Smooth muscle cell (in vitro differentiated cells): ENCODE results near the gene ODR4. TPM values are rescaled to one million over a fixed set of nuclear protein-coding genes. Genes with fewer than 3 reads are reported as not detected.

Experiments
- DNase-seq: peaks from one replicate; lab custom pipeline; 2025; ENCODE audit not compliant: unreplicated experiment; lab: John Stamatoyannopoulos, UW
- H2AFZ ChIP-seq: fragments of 200-600 bp; sonication (generic); 2 replicates; pipeline ENCODE4 v1.6.0; 2016; ENCODE audit warnings: antibody characterized with exemption, low read depth, mild to moderate bottlenecking
- H3F3A ChIP-seq: fragments of 200-600 bp; sonication (generic); 2 replicates; pipeline ENCODE4 v1.6.0; 2017; ENCODE audit warnings: antibody characterized with exemption, low read depth
- H3K27ac ChIP-seq: fragments of 200-600 bp; sonication (generic); 2 replicates; pipeline ENCODE4 v1.5.1; 2016; ENCODE audit warnings: low read depth, mild to moderate bottlenecking
- H3K27me3 ChIP-seq: fragments of 200-600 bp; sonication (generic); 2 replicates; pipeline ENCODE4 v1.6.1; 2016; ENCODE audit warnings: low read depth, mild to moderate bottlenecking
- H3K36me3 ChIP-seq: fragments of 200-600 bp; sonication (generic); 2 replicates; pipeline ENCODE4 v1.5.1; 2016; ENCODE audit warnings: low read depth
- H3K4me1 ChIP-seq: fragments of 200-600 bp; sonication (generic); 2 replicates; pipeline ENCODE4 v1.5.1; 2016; ENCODE audit warnings: low read depth
- H3K4me2 ChIP-seq: fragments of 200-600 bp; sonication (generic); 2 replicates; pipeline ENCODE4 v1.6.0; 2016; ENCODE audit warnings: mild to moderate bottlenecking
- H3K4me3 ChIP-seq: fragments of 200-600 bp; sonication (generic); 2 replicates; pipeline ENCODE4 v1.5.1; 2016; ENCODE audit warnings: mild to moderate bottlenecking
- H3K79me2 ChIP-seq: fragments of 200-600 bp; sonication (generic); 2 replicates; pipeline ENCODE4 v1.6.0; 2016; ENCODE audit warnings: low read depth, mild to moderate bottlenecking
- H3K9ac ChIP-seq: fragments of 200-600 bp; sonication (generic); 2 replicates; pipeline ENCODE4 v1.6.0; 2016; ENCODE audit warnings: low read depth
- H3K9me3 ChIP-seq: fragments of 200-600 bp; sonication (generic); replicated peaks from 2 replicates; pipeline ENCODE4 v1.5.1; 2016; ENCODE audit warnings: low read depth
- H4K20me1 ChIP-seq: fragments of 200-600 bp; sonication (generic); 2 replicates; pipeline ENCODE4 v1.6.0; 2016; ENCODE audit warnings: low read depth
- CTCF ChIP-seq: fragments of 200-600 bp; sonication (generic); IDR thresholded peaks from 2 replicates; pipeline ENCODE4 v1.5.1; 2017; ENCODE audit warnings: borderline replicate concordance, mild to moderate bottlenecking, antibody characterized with exemption; ENCODE audit not compliant: insufficient read depth, poor library complexity, severe bottlenecking
- WGBS: methylation state at CpG from one replicate; pipeline ENCODE4 v1.1.7; 2016; ENCODE audit warnings: low lambda C conversion rate; 5-methylcytosine and 5-hydroxymethylcytosine counted together
- polyA plus RNA-seq: library from polyadenylated mRNA; unstranded; fragments of >200 nt; fragmentation: Nextera tagmentation; extraction: Ambion mirVana; gene quantifications from 2 replicates; pipeline ENCODE4 v1.2.1, GENCODE V29; 2016
- total RNA-seq: library from RNA; depleted of rRNA; stranded (reverse); fragments of >200 nt; gene quantifications from 2 replicates; pipeline ENCODE4 v1.2.3, GENCODE V29; 2014

ODR4 gene
- total and polyA plus RNA-seq, 2 experiments from 2014 or later = 17.5 to 36.9 TPM

GRCh38 chr1:186440584-186440983 is 64.9 kb downstream of the ODR4 start:
- Histone ChIP-seq H3K79me2 (no peaks in the 10 kb centered on the region), H4K20me1 (no peaks in the 10 kb centered on the region), H3K9me3 (no peaks in the 10 kb centered on the region), H3F3A (no peaks in the 10 kb centered on the region), H3K27ac (peak overlapping the region; percentile 78), H3K4me2 (no peak overlapping the region), H2AFZ (no peak overlapping the region), H3K9ac (peak overlapping the region; percentile 34), H3K27me3 (no peaks in the 10 kb centered on the region), H3K4me3 (no peak overlapping the region), H3K4me1 (no peaks in the 10 kb centered on the region), H3K36me3 (no peaks in the 10 kb centered on the region)
- DNase-seq = no peak
- TF ChIP-seq CTCF = no peak
- WGBS = 49% methylated on average over 3 of the region's 3 CpGs

- 56% methylated on average over 1 of the region's 1 CpG for WGBS
- Histone ChIP-seq H3K27ac (peak overlapping the region; percentile 14), H3K4me2 (no peak overlapping the region)
These were observed 67.2 kb downstream of the ODR4 start for GRCh38 chr1:186442651-186443375.

GRCh38 chr1:186443638-186444037 is 68.0 kb downstream of the ODR4 start:
- no peaks in the 10 kb centered on the region for H3F3A ChIP-seq
- no peaks in the 10 kb centered on the region for H3K27me3 ChIP-seq
- H4K20me1 ChIP-seq = no peaks in the 10 kb centered on the region
- no peak for TF ChIP-seq CTCF
- no peak for DNase-seq
- no peaks in the 10 kb centered on the region for H3K4me1 ChIP-seq
- H3K79me2 ChIP-seq = no peaks in the 10 kb centered on the region
- no peaks in the 10 kb centered on the region for H3K36me3 ChIP-seq
- no peak overlapping the region for H3K27ac ChIP-seq
- H3K4me3 ChIP-seq = no peak overlapping the region
- H3K4me2 ChIP-seq = no peak overlapping the region
- no peak overlapping the region for H3K9ac ChIP-seq
- no peaks in the 10 kb centered on the region for H3K9me3 ChIP-seq
- 96% methylated on average over 2 of the region's 2 CpGs for WGBS
- H2AFZ ChIP-seq = no peak overlapping the region

More at GRCh38 chr1:186442651-186443375, 67.2 kb downstream of the ODR4 start:
- no peaks in the 10 kb centered on the region for H3K27me3 ChIP-seq
- no peak for DNase-seq
- H3F3A ChIP-seq = no peaks in the 10 kb centered on the region
- H3K4me3 ChIP-seq = no peak overlapping the region
- no peaks in the 10 kb centered on the region for H4K20me1 ChIP-seq
- no peaks in the 10 kb centered on the region for H3K9me3 ChIP-seq
- H3K79me2 ChIP-seq = no peaks in the 10 kb centered on the region
- no peaks in the 10 kb centered on the region for H3K4me1 ChIP-seq
- no peak for TF ChIP-seq CTCF
- no peaks in the 10 kb centered on the region for H3K36me3 ChIP-seq
- no peak overlapping the region for H2AFZ ChIP-seq
- no peak overlapping the region for H3K9ac ChIP-seq

DNA sequence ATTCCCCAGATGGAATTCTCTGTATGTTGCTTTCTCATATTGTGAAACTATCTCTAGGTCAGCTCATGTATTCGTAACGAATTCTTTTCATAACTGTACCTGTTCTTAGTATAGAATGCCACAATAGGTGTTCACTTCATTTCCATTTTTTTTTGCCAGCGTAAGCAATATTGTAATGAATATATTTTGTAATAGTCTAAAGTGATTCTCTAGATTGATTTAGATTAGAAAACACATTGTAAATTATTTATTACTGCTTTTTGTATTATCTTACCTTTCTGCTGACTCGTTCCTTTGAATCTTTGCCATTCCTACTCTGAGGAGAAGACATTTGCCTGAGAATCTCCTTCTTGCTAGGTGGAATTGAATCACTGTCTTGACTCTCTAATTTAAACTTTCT is 70.5 kb downstream of the ODR4 start:
- H3K9ac ChIP-seq = no peak overlapping the region
- no peak for TF ChIP-seq CTCF
- no peaks in the 10 kb centered on the region for H3K79me2 ChIP-seq
- DNase-seq = no peak
- no peaks in the 10 kb centered on the region for H3F3A ChIP-seq
- no peak overlapping the region for H3K4me2 ChIP-seq
- no peaks in the 10 kb centered on the region for H3K36me3 ChIP-seq
- no peaks in the 10 kb centered on the region for H3K4me1 ChIP-seq
- no peak overlapping the region for H2AFZ ChIP-seq
- H4K20me1 ChIP-seq = no peaks in the 10 kb centered on the region
- 83% methylated on average over 4 of the region's 4 CpGs for WGBS
- H3K27ac ChIP-seq = no peak overlapping the region
- H3K9me3 ChIP-seq = no peaks in the 10 kb centered on the region
- H3K4me3 ChIP-seq = no peak overlapping the region
- H3K27me3 ChIP-seq = no peaks in the 10 kb centered on the region
